ENCODE measurements around the gene ACOT8.

DNA sequence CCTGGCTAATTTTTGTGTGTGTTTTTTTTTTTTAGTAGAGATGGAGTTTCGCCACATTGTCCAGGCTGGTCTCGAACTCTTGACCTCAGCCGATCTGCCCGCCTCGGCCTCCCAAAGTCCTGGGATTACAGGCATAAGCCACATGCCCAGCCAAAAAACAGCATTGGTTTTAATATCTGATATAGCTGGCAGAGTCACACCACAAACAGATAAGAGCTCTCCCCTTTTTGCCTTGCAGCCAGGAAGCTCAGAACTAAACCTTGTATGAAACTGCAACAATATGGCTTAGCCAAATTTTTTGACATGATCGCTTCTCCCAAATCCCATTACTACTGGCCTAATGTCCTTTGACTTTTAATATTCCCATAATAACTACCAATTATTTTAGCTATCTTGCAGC, 4.9 kb downstream of the ACOT8 start:
- TF ChIP-seq POLR2AphosphoS5 (IDR thresholded peaks at IDR 0.05; ENCODE audit: control insufficient read depth, insufficient read depth, low read depth, low read length) (no peak), KDM1A (IDR thresholded peaks at IDR 0.05) (no peak)

Data from K562 (cell line).